HuH-7 (cell line): ENCODE data around the gene COL23A1.

Source experiments
- DNase-seq: peaks from one replicate; pipeline ENCODE4 v3.0.0; 2011; ENCODE audit warnings: low spot score

Gene COL23A1

GRCh38 chr5:178421128-178421527, 169.1 kb downstream of the COL23A1 start:
- no peak for DNase-seq

GRCh38 chr5:178420354-178420781, 169.8 kb downstream of the COL23A1 start:
- DNase-seq, result no peak

- DNase-seq, result no peak
Measured at GRCh38 chr5:178419651-178420050, 170.5 kb downstream of the COL23A1 start.

- DNase-seq, result no peak
Measured at GRCh38 chr5:178419196-178419595, 171.0 kb downstream of the COL23A1 start.

- DNase-seq, result no peak
Measured at GRCh38 chr5:178418471-178419010, 171.7 kb downstream of the COL23A1 start.

- DNase-seq, result no peak
Measured at GRCh38 chr5:178418031-178418430, 172.2 kb downstream of the COL23A1 start.

- DNase-seq, result no peak
Measured at GRCh38 chr5:178417391-178417811, 172.8 kb downstream of the COL23A1 start.

- DNase-seq, result no peak
Measured at GRCh38 chr5:178416919-178417318, 173.3 kb downstream of the COL23A1 start.

GRCh38 chr5:178416206-178416882, 173.8 kb downstream of the COL23A1 start:
- no peak for DNase-seq

- DNase-seq, result no peak
Measured at GRCh38 chr5:178415353-178415752, 174.8 kb downstream of the COL23A1 start.

GRCh38 chr5:178413988-178414387, 176.2 kb downstream of the COL23A1 start:
- DNase-seq, result no peak

- DNase-seq, result no peak
Measured at GRCh38 chr5:178411083-178411482, 179.1 kb downstream of the COL23A1 start.

- no peak for DNase-seq
Measured at GRCh38 chr5:178407646-178408045, 182.5 kb downstream of the COL23A1 start.

GRCh38 chr5:178404987-178405386, 185.2 kb downstream of the COL23A1 start:
- DNase-seq, result no peak

- DNase-seq, result no peak
Measured at GRCh38 chr5:178403956-178404600, 186.1 kb downstream of the COL23A1 start.

GRCh38 chr5:178403351-178403750, 186.8 kb downstream of the COL23A1 start:
- DNase-seq, result no peak

GRCh38 chr5:178399701-178400095, 190.5 kb downstream of the COL23A1 start:
- DNase-seq, result no peak

- DNase-seq, result no peak
Measured at GRCh38 chr5:178398901-178399700, 191.1 kb downstream of the COL23A1 start.

- no peak for DNase-seq
Measured at GRCh38 chr5:178396796-178397720, 193.1 kb downstream of the COL23A1 start.

GRCh38 chr5:178394074-178394473, 196.1 kb downstream of the COL23A1 start:
- no peak for DNase-seq

GRCh38 chr5:178392931-178393394, 197.2 kb downstream of the COL23A1 start:
- DNase-seq, result no peak
